Fibroblast of the conjunctiva (primary cell): ENCODE measurements around the gene NT5DC4.

Source experiments
- DNase-seq: peaks from one replicate; pipeline ENCODE4 v3.0.0-alpha.2; 2010; ENCODE audit warnings: low read depth

Gene NT5DC4

DNA sequence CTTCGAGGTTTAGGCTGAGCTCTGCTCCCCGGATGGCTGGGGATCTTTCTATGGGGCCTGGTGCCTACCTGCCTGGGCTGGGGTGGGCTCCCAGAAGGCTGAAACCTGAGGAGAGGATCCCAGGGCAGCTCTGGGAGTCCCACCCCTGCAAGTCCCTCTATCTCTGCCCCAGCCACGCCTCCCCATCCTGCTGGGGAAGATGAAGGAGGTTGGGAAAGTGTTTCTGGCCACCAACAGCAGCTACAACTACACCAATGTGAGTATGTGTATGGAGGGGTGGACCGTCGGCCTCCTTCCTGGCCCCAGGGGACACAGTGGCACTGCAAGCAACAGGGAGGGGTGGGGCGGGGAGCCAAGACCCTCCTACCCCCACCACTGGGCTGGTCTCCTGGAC, 2.7 kb downstream of the NT5DC4 start:
- DNase-seq = no peak

DNA sequence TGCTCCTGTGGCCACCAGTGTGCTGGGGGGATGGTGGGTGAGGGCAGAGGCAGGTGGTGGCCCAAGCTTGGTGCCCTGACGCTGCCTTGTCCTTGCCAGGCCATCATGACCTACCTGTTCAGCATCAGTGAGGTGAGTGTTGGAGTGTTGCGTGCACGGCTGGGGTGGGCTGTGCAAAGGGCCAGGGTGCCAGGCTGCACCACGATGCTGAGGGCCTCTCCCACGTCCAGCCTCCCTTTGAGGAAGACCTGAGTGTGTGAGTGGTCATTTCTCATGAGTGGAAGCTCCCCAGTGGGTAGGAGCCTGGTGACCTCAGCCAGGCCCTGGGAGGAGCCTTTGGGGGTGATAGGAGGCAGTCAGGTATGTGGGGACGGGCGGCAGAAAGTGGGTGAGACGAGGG, 3.2 kb downstream of the NT5DC4 start:
- DNase-seq = no peak

DNA sequence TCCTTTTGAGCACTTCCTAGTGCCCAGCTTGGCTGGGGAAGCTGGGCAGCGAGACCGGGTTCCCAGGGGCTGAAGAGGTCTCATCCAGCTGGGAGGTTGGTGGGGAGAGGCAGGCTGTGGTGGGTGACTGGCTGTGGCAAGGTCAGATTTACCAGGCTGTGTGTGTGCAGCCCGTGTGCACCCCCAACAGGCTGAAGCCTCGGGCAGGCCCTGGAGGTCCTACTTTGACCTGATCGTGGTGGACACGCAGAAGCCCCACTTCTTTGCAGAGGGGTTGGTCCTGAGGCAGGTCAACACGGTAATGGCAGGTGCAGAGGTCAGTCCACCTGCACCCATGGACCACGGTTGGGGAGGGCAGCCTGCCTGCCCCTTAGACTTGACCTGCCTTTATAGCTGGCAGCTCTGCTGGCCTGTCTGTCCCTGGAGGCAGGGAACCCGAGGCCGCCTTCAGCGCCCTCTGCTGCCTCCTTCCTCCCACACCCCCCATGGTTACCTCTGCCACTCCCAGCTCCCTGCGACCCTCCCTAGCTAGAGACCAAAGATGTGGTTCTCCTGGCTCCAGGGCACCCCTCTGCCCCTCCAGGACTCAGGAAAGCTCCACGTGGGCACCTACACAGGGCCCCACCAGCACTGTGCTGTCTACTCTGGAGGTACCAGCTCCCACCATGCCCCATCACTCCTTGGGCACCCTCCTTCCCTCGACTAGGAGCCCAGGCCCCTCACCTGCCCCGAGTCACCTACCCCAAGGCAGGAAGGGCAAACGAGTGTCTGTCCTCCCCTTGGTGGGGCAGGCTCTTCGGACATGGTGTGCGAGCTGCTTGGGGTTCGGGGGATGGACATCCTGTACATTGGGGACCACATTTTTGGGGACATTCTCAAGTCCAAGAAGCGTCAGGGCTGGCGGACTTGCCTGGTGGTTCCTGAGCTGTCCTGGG, 4.0 kb downstream of the NT5DC4 start:
- no peak for DNase-seq

DNA sequence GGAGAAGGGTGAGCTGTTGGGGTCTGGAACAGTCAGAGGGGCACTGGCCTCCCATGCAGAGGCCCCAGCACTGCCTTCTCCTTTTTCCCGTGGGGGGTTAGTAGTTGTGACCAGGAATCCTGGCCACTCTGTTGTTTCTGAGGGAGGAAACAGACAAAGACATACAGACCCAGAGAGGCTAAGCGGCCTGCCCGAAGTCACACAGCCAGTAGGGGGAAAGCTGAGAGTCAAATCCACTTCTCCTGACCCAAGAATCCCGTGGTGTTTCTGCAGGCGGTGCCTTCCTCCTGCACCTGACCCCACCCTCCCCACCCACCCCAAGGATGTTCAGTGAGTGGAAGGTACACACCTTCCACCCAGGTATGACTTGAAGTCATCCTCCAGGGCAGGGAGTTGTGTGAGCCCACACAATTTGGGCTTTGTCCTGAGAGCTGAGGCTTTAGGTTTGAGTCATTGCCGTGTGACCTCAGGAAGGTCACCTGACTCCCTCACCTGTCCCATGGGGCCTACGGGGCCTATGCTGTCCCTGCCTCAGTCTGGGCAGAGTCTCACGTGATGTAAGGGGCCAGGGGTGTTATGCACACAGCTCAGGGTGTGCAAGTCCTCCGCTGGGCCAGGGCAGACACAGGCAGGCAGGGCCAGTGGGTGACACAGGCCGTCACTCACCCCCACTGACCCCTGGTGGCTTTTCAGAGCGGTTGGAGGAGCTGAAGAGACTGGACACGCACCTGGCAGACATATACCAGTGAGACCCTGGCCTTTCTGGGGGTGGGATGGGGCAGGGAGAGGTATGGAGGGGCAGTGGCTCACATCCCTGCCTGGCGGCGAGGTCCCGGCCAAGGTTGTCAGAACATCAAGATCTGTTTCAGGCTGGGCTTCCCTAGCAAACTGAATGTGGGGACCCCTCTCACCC, 5.0 kb downstream of the NT5DC4 start:
- no peak for DNase-seq

DNA sequence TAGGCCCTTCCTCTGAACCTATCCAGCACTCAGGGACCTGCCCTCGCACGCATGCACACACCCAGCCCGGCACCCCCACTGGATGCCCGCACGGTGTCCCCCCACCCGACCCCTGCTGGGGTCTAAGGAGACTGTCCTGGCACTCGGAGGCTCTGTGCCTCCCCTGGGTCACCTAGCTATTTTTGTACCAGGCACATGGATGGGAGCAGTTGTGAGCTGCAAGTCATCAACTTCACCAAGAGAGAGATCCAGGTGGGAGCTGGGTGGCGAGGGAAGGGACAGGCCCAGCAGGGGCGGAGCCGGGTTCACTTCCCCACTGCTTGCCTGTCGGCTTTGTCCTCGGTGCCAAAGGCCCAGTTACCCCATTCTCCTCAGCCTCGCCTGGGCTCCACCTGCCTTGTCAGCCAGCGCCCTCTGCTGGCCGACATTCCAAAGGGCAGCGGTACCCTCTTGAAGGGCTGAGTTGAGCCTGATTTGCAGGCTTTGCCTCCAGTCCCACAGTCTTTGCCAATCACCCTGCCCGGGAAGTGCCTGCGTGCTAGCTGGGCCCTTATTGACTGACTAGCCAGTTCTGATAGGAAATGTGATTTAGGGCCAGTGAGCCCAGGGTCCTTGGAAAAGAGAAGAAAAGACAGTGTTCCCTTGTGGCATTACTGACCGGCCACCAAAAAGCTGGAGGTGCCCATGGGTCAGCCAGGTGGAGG, 5.8 kb downstream of the NT5DC4 start:
- DNase-seq = peak; percentile 87

DNA sequence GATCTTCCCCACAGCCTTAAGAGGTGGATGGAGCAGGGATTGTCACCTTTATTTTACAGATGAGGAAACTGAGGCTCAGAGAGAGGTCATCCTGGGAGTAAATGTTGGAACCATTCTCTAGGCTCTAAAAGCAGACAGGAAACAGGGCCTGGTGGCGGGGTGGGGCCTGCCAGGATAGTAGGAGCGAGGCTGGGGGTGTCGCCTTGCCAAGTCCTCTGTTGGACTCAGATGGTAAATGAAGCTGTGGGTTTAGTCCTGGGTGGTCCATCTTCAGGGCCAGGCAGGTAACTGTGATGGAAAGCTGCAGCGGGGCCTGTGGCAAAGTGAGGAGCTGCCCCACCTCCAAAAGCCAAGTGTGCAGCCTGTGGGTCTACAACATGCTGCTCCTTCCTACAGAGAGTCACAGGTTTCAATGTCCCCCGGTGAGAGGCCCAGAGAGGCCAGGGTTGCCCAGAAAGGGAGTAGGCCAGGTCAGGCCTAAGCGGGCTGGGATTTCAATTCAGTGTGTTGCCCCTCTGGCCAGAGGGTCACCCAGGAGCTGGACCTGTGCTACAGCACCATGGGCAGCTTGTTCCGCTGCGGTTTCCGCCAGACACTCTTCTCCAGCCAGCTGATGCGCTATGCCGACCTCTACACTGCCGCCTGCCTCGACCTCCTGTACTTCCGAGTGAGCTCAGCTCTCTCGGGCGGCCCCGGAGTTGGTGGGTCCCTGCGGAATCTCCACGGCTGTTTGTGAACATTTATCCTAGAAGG, 6.6 kb downstream of the NT5DC4 start:
- no peak for DNase-seq

DNA sequence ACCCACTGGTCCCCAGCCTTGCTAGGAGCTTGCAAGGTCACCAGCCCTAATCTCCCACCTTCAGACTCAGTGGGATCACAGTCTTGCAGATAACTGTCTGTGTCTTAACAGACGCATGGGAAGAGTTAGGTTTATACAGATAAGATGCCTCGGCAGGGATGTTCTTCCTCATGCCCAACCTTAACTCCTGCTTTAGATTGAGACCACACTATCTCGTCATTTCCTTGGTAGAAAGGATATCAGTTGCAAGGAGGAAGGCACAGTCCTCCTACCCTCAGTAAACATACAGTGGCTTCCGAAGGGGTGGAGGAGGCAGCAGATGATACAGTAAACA, 7.2 kb downstream of the NT5DC4 start:
- no peak for DNase-seq

DNA sequence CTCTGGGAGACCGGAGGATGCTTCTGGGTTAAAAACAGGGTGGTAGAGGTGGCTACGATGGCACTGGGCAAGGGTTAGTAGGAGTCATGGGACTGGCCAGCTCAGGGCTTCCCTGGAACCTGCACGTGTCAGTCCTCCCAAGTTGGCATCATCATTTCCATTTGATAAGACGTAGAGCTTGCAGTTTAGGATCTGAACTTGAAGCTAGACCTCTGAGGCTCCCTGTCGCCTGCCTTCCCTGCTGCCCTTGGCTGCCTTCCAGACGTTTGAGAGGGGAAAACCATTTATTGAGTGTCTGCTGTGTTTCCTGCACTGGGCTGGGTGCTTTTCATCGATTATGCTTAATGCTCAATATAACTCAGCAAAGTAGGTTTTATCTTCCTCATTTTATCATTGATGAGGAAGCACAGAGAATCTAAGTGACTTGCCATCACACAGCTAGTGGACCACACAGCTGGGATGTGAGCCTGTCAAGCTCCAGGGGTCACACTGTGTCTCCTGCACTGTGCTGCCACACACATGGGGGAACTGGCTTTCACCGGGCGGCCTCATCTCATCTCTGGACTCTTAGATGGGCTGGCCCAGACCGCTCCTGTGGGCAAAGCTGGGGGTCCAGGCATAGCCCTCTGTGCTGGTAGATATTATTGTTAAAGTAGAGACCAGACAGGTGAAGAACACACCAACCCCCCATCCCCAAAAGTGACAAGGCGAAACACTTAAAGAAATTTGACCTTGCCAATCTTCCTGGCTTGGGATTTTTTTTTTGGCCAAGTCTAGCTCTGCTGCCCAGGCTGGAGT, 7.8 kb downstream of the NT5DC4 start:
- DNase-seq = no peak

DNA sequence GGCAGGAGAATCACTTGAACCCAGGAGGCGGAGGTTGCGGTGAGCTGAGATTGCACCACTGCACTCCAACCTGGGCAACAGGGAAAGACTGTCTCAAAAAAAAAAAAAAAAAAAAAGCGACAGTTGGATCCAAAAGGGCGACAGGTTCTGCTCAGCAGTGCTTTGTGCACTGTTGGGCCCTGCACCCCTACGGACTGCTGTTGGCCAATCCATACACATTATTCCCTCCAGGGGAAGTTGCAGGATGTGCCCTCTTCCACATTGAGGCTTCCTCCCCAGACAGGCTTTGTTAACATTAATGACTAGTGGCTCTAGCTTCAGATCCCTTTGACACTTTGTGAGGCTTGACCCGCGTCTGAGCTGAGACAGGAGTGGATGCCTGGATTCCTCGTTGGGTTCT, 9.4 kb downstream of the NT5DC4 start:
- no peak for DNase-seq

DNA sequence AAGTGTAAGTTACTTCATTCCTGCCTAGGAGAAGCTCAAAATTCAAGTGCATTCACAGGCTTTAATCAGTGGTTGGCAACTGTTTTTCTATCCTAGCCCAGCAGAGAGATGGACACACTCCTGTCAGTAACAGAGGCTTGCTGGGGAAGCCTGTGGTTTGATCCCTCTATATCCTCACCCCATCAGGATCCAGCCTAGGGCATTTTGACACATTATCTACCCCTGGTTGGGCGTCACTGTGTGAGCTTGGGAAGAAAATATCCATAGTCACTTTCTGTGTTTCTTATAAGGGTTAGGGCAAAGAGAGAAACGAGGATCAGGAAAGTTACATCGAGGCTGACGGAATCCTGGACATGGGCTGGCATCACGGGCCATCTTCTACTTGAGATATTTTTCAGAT, 10.0 kb downstream of the NT5DC4 start:
- no peak for DNase-seq

DNA sequence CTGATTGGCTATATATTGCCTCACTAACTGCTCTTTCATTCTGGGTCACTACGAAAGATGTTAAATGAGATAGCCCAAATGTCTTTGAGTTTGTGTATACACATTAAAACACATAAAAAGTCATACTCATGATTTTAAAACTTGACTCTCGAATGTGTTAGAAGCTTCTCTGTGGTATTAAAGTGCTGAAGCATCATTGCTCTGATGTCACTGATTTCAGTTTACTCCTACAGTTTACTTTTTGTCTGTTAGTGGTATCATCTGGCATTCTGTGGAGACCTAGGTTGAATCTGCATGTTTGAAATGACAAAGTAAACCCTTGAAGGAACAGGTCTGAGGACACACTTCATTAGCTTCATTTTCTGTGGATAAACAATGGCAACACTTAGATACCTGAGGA, 10.7 kb downstream of the NT5DC4 start:
- no peak for DNase-seq

DNA sequence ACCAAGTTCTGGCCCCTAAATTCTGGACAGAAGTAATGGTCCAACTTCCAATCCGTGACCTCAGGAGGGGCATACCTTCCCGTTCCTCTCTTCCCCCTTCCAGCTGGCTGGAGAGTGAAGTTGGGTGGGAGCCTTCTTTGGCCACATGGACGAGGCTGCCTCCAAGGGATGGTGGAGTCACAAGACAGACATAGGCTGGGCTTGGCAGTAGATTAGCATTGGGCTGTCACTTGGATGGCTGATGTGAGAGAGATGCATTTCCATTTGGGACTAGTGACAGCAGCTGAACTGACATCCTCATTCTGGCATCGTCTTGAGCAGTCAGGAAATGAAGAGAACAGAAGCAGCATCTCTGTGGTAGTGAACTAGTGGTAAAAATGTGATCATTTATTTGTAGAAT, 12.6 kb downstream of the NT5DC4 start:
- DNase-seq = no peak

DNA sequence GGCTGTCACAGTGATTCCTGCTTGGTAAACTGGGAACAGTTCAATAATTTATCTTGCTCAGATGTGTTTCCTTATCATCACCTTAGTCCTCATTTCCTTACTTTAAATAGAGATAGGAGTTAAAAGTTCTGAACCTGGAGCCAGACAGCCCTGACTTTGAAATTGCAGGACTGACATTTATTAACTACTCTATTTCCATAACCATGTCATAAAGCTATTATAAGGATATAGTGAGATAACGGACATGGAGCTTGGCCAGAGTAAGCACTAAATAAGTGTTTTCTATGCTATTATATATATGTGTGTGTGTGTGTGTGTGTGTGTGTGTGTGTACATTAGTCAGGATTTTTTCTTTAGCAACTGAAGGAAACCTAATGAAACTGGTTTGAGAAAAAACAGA, 13.1 kb downstream of the NT5DC4 start:
- no peak for DNase-seq

DNA sequence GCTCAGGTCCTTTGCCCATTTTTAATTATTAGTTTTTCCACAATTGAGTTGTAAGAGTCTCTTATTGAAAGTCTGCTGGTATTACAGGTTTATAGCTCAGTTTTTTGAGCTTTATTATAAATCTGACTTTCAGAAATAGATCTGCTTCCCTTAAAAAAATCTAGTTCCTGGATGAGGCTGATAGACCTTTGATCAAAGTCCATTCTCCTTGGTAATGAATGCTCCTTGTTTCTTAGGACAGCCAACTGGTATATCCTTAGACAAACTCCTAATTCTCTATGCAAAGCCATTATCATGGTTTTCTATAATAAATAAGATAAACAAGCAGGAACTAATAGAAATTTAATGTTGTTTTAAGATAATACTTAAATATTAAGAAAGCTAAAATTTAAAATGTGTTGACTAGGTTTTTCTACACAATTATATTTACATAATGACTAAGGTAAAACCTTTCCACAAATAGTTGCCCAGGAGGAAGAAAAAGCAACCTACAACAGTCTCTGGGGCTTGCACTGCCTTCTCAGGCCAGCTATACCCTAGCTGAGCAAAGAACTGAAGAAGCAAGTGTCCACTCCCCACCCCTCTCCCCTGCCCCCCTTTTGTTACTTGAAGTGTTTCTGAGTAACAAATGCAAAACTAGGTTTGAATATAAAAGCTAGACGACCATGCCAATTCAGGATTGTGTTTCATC, 16.9 kb downstream of the NT5DC4 start:
- DNase-seq = no peak

DNA sequence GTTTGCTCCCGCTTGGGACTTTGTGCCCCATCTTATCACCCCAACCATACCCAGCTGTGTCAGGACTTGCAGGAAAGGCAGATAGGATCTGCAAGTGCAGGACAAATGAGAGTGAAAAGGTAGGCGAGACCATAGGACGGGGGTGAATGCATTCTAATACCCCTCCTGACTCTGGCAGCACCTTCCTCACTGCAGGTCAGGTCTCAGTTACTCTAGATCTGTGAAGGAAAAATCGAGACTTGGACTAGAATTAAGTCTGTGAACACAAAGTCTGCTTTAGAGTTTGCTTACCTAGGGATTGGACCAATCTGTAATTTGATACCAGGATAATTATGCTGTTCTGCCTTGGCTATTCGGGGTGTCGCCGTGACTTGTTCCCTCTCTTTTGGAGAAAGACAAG, 19.7 kb downstream of the NT5DC4 start:
- DNase-seq = no peak

DNA sequence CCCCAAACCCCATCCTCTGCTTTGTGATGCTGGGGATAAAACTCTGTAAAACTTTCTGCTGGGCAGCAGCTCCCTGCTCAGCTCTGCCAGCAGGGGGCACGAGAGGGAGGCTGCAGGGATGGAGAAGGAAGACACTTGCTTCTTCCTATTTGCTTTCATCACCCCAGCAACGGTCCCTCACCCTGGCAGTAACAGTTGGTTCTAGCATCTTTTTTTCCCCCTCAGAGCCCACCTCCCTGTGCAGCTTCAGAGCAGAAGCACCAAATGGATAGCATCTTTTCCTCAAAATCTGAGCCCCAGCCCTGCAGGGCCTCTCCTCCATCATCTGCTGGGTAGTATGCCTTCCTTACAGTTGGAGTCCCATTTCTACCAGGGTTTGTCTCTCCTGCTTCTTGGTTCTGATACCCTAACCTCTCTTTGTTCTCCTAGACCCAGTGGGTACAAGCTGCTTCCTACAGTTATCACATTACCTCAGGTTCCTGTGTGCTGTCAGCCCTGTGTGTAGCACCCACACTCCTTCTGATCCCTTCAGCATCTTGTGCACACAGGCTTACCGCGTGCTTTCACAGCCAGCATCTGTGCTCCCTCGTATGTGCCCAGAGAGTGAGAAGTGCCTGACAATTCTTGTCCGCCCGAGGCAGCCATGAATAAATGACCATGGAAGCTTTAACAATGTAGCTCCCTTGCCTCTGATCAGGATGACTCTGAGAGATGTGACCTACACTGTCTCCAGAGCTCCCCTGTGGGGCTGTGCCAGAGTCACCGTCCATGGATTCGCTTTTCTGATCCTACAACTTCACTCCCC, 29.1 kb downstream of the NT5DC4 start:
- DNase-seq = peak; percentile 73

DNA sequence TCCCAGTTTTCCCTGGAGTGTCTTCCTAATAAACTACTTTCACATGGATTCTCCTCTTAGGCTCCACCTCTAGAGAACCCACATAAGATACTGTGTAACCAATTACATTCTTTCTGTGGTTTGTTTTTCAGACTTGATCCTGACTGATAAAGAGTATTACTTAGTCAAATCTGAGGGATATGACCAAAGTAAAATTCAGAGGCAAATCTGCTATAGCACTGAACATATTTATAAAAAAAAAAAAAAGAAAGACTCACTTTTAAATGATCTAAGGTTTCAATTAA, 29.7 kb downstream of the NT5DC4 start:
- DNase-seq = no peak

DNA sequence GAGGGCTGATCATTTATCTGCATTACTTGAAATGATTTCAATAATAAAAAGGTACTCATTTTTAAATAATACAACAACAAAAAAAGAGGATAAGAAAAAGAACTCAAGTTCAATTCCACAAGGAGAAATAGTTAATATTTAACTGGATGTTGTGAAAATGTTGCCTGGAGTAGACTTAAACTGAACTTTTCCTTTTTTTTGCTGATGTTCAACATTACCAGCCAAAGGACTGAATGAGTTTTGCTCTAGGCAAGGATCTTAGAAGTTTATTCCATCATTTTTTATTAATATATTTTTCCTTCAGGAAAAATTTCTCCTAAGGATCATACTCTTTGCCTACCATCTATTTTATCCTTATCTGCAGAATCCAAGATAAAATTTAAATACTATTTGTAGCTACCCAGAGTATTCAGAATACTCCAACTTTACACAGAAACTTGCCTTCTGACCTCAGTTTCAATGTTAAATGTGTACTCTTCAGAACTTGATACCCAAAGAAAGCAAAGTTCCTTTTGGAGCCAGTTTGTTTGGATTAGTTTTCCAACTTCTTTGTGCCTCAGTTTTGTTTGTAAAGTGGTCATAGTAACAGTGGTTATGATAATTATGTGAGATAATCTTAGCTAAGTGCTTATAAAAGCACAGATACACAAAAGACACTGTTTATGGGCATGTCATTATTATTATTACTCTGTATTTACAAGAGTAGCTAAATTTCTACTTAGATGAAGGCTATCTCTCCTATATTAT, 30.8 kb downstream of the NT5DC4 start:
- DNase-seq = no peak

DNA sequence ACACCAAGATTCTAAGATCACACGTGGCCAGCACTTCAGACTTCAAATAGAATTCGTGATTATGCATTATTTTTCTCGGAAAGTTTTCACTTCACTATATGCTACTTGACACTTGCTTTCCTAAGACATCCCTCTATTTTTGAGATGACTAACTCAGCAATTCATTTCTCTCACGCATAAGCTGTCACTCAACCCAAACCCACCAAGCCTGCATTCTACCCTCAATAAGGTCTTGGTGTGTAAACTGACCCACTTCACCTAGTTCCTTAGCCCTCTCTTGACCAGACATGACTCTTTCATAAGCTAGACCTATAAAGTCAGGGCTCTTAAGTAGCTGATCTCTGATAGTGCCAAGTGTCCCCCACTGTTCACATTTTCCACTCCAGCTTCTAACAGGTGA, 31.8 kb downstream of the NT5DC4 start:
- DNase-seq = no peak
